Adrenal gland (tissue), 5 donors: ENCODE measurements around the gene OTUD6A.

Experiments
- CTCF ChIP-seq, 6 experiments: fragments of 450-650 bp in 4 of 6; fragments of 200-600 bp in 2 of 6; sonication (generic) in 1 of 6; IDR thresholded peaks; 1 replicate in 5 of 6; 2 replicates in 1 of 6; pipeline versions ENCODE4 v1.5.1 to v1.8.0; 2016 to 2021; ENCODE audit warnings: antibody characterized with exemption in 6 of 6, mild to moderate bottlenecking in 2 of 6, moderate library complexity in 1 of 6
- POLR2A ChIP-seq, 2 donors: fragments of 450-650 bp; IDR thresholded peaks; one replicate each; pipeline ENCODE4 v1.6.1; 2017; ENCODE audit warnings: antibody characterized with exemption in 2 of 2, mild to moderate bottlenecking in 2 of 2, moderate library complexity in 1 of 2
- donor health status: DM: no; HTN: no; CAD: no.

DNA sequence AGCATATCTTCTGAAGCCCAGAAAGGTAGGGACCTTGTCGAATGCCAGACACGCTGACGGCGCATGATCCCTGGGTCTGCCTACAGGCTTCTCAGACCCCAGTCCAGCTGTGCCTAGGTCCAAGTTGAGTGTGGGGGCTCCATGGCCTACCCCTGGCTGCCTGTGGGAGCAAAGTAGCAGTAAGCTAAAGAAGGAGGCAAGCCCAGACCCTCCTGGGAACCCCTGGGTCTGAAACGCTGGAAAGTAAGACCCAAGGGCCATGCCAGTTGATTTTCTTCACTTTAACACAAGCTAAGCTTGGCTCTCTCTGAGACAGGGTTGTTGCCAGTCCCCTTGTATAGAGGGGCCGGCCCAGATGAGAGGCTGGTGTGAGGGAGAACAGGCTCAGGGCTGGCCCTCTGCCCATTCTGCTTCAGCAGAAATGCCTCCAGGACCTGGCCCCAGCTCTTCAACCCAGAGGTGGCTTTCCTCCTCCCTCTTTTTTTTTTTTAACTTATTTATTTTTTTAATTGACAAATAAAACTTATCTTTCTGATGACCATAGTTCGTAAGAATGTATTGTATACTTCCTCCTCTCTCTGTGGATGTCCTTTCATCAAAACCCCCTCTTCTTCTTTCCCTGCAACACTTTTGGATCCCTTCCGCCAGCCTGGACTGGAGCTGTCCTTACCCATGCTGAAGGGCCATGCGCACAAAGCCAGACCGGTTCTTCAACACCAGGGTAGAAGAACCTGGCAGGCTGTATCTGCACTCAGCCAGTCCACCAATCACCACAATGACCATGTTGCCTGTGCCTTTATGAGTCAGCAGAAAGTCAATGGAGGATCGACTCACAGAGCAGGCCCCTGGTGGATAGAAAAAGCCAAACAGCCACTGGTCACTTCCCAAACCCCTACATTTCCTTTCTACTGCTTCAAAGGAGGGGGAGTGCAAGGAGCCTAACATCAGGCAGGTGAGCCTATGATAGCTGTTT lies 19.6 kb upstream of the OTUD6A start:
- TF ChIP-seq POLR2A (IDR thresholded peaks at IDR 0.05), result no peak
- TF ChIP-seq CTCF (IDR thresholded peaks at IDR 0.05), result no peak
